GM18907 (cell line): Measurements from ENCODE around the gene ADGRD2.

Experiments used
- ATAC-seq: cut with Tn5 transposase; IDR thresholded peaks from one replicate; pipeline ENCODE4 v1.9.1; 2021; ENCODE audit warnings: mild to moderate bottlenecking, moderate library complexity; ENCODE audit not compliant: unreplicated experiment

ADGRD2 gene

DNA sequence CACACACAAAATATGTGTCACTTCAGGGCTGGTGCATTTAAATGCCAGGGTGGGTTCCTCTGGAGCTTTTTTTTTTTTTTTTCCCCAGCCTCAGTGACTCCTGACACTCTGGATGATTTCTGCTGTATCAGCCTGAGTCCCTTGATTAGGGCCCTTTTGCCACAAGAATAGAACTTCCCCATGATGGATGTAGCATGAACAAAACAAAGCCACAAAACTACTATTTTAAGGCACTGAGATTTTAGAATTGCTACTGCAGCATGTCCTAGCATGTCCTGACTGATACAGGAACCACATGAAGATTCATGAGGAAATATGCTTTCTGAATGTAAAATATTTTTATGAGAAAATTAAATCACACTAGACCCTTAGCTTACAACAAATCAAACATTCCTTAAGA is 13.9 kb upstream of the ADGRD2 start:
- ATAC-seq, result no peak

DNA sequence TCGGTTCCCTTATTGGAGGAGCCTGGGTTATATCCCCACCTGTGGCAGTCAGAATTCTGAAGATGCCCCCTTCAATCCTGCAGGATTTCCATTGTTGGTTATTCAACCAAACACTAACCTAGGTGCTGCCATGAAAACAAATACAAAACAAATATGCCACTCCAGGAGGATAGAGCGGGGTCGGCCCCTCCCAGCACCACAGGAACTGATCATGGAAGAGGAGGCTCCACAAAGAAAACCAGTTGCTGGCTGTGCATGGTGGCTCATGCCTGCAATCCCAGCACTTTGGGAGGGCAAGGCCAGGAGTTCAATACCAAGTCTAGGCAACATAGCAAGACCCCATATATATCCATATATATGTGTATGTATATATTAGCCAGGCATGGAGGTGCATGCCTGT is 13.2 kb upstream of the ADGRD2 start:
- ATAC-seq, result no peak

DNA sequence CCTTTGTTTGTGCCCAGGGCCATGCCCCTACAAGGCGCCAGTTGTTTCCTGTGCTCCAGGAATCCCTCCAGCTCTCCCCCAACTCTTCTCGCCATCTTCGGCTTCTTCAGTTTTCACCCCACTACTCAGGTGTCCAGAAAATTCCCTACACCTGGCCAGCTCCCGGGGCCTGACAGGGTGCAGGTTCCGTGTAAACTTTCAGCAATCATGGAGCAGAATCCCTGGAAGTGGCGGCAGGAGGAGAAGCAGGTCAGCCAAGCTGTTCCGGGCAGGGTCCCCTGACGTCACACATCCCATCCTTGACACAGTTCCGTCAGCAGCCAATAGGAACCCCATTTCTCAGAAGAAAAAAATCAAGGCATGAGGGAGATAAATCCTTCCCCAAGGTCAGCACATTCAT is 12.2 kb upstream of the ADGRD2 start:
- ATAC-seq, result no peak

DNA sequence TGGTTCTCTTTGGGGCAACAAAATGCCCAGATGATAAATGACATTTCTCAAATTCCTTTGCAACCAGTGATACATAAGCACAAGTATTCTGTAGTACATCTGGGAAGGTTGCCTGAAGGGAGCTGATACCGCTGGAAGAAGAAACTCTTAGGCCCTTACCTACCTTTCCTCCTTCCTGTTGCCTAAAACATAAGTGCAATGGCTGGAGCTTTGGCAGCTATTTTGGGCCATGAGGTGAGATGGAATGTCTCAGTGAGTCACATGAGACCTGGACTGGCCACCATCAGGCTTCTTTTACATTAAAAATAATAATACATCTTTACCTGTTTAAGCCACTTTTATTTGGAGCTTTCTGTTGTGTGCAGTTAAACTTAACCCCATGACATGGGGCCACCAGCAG is 11.2 kb upstream of the ADGRD2 start:
- ATAC-seq, result no peak

DNA sequence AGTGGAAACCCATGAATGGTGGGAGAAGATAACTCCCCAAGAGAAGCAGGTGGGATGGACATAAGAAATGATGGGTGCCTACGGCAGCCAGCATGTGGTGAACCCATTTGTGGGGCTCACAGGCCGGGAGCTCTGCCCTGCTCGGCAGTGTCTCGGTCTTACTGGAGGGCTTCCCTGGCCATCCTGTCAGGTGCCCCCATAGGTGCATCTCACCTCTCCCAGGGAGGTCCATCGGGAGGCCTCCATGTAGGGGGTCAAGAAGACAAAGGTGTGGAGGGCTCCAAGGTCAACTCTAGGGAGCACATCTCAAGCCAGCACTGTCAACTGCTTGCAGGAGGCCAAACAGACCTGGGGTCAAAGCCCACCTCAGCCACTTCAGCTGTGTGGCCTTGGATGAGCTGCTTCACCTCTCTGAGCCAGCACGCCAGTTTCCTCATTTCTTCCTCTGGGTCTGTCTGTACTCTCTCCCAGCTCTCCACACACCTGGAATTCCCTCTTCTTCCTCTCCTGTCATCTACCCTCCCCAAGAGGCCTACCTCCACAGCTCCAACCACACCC is 10.5 kb upstream of the ADGRD2 start:
- no peak for ATAC-seq

DNA sequence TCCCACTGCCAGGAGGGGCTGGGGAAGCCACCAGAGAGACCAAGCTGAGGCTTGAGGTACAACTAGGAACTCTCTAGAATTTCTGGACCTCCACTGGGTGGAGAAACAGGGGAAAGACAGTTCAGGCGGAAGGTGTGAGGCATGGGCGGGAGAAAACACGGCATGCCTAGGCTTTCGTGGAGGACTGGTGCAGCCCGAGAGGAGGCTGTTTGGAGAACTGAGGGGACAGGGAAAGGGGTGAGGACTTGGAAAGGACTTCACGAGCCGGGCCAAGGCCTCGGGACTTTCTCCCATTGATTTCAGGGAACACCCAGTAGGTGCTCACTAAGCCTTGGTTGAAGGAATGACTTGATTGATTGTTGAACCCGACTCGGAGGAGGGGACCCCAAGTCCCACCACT is 9.5 kb upstream of the ADGRD2 start:
- no peak for ATAC-seq

DNA sequence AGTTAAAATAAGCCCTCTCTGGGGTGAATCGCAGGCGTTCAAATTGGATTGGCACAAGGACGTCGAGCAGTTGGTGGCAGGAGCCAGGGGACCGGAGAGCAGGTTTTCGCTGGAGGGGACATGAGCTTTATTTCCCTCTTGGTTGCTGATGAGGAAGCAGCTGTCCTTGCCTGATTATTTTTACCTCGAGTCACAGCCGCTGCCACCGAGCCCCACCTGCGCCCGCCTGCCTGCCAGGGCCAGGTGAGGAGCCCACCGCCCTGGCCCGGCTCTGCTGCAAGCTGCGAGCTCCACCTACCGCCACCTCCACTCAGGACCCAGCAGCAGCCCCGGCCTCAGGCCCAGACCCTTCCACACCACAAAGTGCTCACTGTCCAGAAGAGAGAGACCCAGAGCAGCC is 9.0 kb upstream of the ADGRD2 start:
- no peak for ATAC-seq

DNA sequence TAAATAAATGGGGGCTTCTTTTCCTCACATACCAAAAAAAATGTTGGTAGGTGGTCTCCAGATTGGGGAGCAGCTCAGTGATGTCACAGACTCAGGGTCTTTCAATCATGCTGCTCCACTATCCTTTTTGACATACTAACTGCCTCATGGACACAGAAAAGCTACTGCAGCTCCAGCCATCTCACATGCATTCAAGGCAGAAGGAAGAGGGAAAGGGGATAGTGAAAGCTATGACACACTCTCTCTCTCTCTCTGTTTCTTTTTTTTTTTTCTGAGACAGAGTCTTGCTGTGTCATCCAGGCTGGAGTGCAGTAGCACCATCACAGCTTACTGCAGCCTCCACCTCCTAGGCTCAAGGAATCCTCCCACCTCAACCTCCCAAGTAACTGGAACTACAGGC is 7.9 kb upstream of the ADGRD2 start:
- ATAC-seq, result no peak

DNA sequence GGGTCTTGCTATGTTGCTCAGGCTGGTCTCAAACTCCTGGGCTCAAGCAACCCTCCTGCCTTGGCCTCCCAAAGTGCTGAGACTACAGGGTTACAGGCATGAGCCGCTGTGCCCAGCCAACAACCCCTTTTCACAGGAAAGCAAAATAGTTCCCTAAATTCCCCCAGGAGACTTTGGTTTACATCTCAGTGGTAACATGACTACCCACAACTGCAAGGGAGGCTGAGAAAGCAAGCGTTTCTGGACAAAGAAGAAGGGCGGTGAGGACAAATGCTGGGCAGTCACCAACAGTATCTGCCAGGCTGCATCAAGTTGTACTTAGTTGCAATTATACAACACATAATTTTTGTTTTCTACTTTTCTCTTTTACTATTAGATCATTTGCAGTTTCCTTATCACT is 7.4 kb upstream of the ADGRD2 start:
- no peak for ATAC-seq

DNA sequence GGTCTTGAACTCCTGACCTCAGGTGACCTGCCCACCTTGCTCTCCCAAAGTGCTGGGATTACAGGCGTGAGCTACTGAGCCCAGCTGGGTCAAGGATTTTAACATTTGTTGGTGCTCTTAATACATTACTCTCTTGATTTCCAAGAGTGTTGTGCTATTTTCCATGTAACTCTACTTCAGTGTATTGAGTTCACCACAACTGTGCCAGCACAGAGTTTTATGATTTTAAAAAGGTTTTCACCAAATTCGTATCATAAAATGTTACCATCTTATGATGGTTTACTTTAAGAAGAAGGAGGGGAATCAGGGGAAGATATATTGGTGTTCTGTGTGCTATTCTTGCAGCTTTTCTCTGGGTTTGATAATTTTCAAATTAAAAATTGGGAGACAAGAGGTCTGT is 6.6 kb upstream of the ADGRD2 start:
- no peak for ATAC-seq

DNA sequence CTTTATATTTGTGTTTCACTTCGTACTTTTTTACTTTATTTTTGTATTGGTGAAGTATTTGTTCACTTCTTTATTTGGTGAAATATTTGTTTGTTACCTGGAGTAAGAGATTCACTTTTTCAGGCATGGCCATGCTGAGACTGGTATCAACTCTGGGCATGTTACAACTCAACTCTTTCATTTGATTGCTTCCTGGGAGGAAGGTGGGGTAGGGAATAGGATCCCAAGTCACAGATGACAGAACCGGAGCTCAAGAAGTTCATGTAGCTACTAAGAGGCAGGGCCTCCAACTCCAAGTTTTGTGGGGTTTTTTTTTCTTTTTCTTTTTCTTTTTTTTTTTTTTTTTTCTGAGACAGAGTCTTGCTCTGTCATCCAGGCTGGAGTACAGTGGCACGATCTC is 6.1 kb upstream of the ADGRD2 start:
- ATAC-seq, result no peak

DNA sequence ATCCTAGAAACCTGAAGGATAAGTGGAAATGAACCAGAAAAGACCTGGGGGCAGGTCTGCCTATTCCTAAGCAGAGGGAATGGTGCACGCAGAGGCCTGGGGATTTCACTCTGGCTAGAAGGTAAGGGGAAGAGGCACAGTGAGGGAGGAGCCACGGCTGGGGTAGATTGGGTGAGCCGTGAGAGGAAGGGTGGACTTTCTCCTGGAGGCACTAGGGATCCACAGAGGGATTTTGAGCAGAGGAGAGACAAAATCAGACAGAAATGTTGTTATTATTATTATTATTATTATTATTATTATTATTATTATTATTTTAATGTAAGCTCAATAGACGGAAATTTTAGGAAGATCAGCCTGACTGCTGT is 3.0 kb upstream of the ADGRD2 start:
- ATAC-seq, result no peak

DNA sequence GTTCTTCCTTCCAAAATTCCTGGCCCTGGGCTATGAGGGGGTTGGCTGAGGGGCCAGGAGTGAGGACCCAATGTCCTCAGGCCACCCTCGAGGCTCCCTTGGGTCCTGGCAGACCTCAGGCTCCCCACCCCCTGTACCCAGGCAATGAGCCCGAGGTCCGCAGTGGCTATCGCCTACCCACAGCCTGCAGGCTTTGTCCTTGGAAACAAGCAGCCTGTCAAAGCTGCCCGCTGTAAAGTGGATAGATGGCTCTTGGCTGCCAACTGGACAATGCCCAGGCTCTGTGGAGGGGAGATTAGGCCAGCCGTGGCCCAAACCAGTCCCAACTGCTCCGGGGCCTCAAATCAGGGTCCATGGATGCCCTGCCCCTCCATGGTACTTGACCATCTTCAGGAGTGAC is 2.2 kb upstream of the ADGRD2 start:
- no peak for ATAC-seq

DNA sequence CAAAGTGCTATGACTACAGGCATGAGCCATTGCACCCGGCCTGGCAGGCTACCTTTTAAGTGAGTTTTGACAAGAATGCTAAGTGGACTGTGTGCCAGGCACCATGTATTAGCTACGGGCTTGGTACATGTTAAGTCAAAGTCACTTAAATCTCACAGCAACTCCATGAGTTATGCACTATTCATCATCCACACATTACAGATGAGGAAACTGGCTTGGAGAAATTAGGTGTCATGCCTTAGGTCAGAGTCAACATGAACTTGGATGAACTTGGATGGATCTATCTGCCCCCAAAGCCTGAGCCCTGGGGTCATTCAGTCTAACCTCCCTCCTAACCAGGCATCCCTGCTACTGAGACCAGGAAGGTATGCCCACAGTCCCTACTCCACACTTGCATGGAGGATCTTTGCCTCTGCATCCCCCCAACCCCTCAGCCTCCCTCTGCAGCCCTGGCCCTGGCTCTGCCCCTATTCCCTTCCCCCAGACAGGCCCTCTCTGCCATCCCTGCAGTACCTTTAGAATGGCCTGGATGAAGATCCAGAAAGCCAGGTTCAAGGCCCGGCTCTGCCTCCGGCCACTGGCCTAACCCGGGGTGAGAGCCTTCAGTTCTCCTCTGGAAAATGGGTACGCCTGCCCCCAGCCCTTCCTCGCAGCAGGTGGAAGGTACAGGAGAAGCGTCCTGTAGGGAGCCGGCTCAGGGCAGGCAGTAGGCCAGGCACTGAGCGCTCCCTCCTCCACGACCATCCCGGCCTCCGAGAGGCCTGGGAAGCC is 685 bp upstream of the ADGRD2 start:
- no peak for ATAC-seq

DNA sequence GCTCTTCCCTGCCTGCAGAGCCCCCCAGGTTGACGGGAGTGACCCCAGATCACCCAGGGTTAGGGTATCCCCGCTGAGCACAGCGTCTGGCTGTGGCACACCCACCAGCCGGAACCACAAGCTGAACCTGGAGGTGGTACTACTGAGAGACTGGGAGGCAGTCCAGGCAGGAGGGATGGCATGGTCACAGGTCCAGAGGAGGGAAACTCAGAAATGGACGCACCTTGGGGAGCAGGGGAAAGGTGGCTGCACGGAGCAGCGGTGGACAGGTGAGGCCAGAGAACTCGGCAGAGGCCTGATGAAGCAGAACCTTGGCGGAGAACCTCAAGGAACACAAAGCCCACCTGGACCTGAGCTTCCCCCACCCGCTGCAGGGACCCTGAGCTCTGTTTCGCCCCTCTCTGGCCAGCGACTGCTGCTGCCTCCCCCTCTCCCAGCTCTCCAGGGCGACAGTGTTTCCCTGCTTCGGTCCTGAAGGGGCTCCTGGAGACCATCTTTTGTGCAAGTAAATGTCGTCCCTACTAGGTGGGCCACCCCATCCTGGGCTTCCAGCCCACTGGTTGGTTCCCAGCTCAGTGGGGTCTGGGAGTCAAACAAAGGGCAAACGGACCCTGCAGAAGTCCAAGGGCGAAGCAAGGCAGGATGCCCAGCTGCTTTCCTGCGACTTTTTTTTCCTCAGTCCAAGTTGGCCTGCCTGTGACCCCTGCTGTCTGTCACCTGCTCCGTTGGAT is 845 bp downstream of the ADGRD2 start:
- no peak for ATAC-seq

DNA sequence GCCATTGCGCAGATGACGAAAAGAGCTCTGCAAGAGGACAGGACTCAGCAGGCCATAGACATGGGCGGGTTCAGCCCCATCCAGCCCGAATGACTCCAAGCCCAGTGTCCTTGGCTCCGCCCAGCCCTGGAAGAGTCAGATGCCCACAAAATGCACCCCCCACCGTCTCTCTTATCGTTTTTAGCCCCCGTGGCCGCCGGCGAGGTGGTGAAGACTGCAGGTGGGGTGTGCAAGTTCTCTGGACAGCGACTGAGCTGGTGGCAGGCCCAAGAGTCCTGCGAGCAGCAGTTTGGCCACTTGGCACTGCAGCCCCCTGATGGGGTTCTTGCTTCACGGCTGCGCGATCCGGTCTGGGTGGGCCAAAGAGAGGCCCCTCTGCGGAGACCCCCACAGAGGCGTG is 2.1 kb downstream of the ADGRD2 start:
- ATAC-seq, result no peak

DNA sequence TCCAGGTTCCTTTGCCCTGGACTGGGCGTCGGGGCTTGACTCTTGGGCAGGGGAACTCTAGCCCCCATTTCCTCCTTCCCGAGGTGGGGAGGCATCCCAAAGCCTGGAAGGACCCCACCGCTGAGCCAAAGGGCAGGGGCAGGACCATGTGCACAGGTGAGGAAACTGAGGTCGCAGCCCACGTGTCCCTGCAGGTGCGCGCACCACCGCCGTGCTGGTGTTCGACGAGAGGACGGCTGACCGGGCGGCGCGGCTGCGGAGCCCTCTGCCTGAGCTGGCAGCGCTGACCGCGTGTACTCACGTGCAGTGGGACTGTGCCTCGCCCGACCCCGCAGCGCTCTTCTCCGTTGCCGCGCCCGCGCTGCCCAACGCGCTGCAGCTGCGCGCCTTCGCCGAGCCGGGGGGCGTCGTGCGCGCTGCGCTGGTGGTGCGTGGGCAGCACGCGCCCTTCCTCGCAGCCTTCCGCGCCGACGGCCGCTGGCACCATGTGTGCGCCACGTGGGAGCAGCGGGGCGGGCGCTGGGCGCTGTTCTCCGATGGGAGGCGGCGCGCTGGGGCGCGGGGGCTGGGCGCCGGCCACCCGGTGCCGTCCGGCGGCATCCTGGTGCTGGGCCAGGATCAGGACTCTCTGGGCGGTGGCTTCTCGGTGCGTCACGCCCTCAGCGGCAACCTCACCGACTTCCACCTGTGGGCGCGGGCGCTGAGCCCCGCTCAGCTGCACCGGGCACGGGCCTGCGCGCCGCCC is 2.8 kb downstream of the ADGRD2 start:
- ATAC-seq, result no peak

DNA sequence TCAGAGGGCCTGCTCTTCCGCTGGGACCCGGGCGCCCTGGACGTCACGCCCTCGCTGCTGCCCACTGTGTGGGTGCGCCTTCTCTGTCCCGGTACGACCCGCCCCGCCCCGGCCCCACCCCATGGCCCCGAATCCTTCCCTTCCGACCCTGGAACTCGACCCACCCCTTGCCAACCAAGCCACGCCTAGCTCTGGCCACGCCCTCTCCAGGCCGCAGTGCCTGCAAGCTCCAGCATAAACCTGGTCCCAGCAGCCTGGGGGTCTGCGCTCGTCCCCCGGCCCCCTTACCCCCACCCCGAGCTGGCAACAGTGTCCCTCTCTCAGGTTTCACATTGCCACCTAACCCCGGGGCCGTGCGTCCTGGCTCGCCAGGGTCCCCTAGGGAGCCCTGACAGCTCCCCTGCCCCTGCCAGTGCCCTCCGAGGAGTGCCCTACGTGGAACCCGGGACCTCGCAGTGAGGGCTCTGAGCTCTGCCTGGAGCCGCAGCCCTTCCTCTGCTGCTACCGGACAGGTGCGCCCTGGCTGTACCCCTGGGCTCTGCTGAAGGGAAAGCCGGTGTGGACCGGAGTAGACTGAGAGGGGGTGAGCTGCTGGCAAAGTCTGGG is 3.4 kb downstream of the ADGRD2 start:
- no peak for ATAC-seq

DNA sequence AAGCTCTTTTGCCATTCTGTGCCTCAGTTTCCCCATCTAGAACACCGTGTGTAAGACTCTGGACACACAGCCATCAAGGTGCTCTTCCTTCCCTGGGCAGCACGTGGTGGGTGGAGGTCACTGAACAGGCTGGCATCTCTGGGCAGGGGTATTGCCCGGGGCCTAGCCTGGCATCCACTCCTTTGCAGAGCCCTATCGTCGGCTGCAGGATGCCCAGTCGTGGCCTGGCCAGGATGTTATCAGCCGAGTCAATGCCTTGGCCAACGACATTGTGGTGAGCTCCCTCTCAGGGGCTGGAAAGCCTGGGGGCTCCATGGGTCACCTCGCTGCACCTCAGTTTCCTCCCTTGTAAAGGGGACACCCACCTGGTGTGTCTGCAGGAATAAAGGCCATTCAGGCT is 4.0 kb downstream of the ADGRD2 start:
- no peak for ATAC-seq

DNA sequence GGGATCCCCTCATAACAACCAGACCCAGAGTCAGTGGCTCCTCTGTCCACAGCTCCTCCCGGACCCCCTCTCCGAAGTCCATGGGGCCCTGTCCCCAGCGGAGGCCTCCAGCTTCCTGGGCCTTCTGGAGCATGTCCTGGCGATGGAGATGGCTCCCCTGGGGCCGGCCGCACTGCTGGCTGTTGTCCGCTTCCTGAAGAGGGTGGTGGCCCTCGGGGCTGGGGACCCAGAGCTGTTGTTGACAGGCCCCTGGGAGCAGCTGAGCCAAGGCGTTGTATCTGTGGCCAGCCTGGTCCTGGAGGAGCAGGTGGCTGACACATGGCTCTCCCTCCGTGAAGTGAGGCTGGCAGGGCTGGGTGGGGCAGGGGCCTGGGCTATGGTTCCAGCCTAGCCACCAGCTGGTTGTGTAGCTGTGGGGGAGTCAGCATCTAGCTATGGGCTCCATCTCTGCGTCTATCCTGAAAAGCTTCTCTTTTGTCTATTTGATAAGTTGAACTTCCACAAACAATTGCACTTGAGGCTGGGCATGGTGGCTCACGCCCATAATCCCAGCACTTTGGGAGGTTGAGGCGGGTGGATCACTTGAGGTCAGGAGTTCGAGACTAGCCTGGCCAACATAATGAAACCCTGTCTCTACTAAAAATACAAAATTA is 4.7 kb downstream of the ADGRD2 start:
- no peak for ATAC-seq

DNA sequence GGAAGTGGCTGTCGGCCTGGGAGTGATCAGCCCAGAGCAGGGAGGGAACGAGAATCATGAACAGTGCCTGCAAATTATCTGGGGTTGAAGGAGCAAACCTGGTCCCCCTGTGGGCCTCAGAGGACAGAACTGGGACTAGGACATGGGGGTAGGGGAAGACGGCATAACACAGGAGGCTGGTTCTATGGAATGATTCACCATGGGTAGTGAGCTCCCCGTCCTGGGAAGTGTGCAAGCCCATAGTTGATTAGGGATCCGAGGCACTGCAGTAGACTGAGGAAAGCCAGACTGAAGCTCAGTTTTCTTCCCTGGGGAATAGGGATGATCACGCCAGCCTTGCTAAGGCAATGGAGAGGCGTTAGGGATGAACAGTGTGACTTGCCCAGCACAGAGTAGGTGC is 5.6 kb downstream of the ADGRD2 start:
- no peak for ATAC-seq
